B cell (primary cell): ENCODE data around the gene BAG2. TPM values are rescaled to one million over a fixed set of nuclear protein-coding genes. Genes with fewer than 3 reads are reported as not detected.

ENCODE experiments used
- ATAC-seq: fragments of 200-7000 bp; cut with Tn5 transposase; one replicate; pipeline ENCODE4 v1.10.0; 2021; ENCODE audit warnings: low read depth, mild to moderate bottlenecking, moderate number of reproducible peaks, moderate library complexity
- CTCF ChIA-PET: fragments of 350-600 bp; sonication (Branson Sonifier 250); formaldehyde crosslinking; loops from one replicate; lab custom pipeline; 2021; ENCODE audit warnings: antibody characterized with exemption, inconsistent platforms; lab: Charles Lee
- POLR2A ChIA-PET: fragments of 350-600 bp; sonication (Branson Sonifier 250); formaldehyde crosslinking; loops from one replicate; lab custom pipeline; 2021; ENCODE audit warnings: antibody characterized with exemption; lab: Charles Lee
- DNase-seq: peaks from one replicate; pipeline ENCODE4 v3.0.0; 2013
- H2AFZ ChIP-seq: 2 replicates; pipeline ENCODE4 v1.6.1; 2012; ENCODE audit warnings: mild to moderate bottlenecking, low read depth, low read length; ENCODE audit not compliant: insufficient read depth, poor library complexity, severe bottlenecking
- H3K27ac ChIP-seq, 2 donors: 1 replicate in 1 of 2; 2 replicates in 1 of 2; pipeline ENCODE4 v1.5.1; 2012 to 2013; ENCODE audit warnings: low read length in 2 of 2, mild to moderate bottlenecking in 2 of 2, moderate library complexity in 1 of 2
- H3K27me3 ChIP-seq, 4 experiments: fragments of 200-600 bp in 1 of 4; sonication (generic) in 1 of 4; replicated peaks in 1 of 4; 1 replicate in 2 of 4; 2 replicates in 2 of 4; pipeline versions ENCODE4 v1.6.1 to v1.7.0; 2013 to 2016; ENCODE audit warnings: low read length in 3 of 4, mild to moderate bottlenecking in 2 of 4, mixed read lengths in 1 of 4, moderate library complexity in 1 of 4; ENCODE audit not compliant: insufficient read depth in 4 of 4, control insufficient read depth in 3 of 4; ENCODE audit errors: control extremely low read depth in 1 of 4
- H3K36me3 ChIP-seq, 2 experiments: replicated peaks in 1 of 2; 1 replicate in 1 of 2; 2 replicates in 1 of 2; pipeline versions ENCODE4 v1.6.1 to v1.7.1; 2013; ENCODE audit warnings: low read length in 1 of 2; ENCODE audit not compliant: insufficient read depth in 2 of 2, control insufficient read depth in 1 of 2; ENCODE audit errors: control extremely low read depth in 1 of 2, extremely low read depth in 1 of 2
- H3K4me1 ChIP-seq, 2 donors: fragments of 200-600 bp in 1 of 2; sonication (generic) in 1 of 2; 1 replicate in 1 of 2; 2 replicates in 1 of 2; pipeline versions ENCODE4 v1.5.1 to v1.6.1; 2013 to 2017; ENCODE audit warnings: low read length in 2 of 2; ENCODE audit not compliant: control insufficient read depth in 2 of 2, insufficient read depth in 2 of 2
- H3K4me2 ChIP-seq: replicated peaks from 2 replicates; pipeline ENCODE3; 2012; ENCODE audit warnings: mild to moderate bottlenecking, low read depth, low read length; ENCODE audit not compliant: poor library complexity, severe bottlenecking
- H3K4me3 ChIP-seq, 5 experiments: fragments of 200-600 bp in 1 of 5; sonication (generic) in 1 of 5; 1 replicate in 3 of 5; 2 replicates in 2 of 5; pipeline versions ENCODE4 v1.5.1 to v1.7.0; 2011 to 2016; ENCODE audit warnings: low read length in 4 of 5, mild to moderate bottlenecking in 4 of 5, low read depth in 2 of 5, control low read depth in 1 of 5, moderate library complexity in 1 of 5; ENCODE audit not compliant: insufficient read depth in 1 of 5; ENCODE audit errors: control extremely low read depth in 1 of 5, extremely low read depth in 1 of 5
- H3K79me2 ChIP-seq: fragments of 200-600 bp; sonication (generic); one replicate; pipeline ENCODE4 v1.6.0; 2016; ENCODE audit warnings: low read length; ENCODE audit not compliant: control insufficient read depth, insufficient read depth
- H3K9ac ChIP-seq: fragments of 200-600 bp; sonication (generic); 2 replicates; pipeline ENCODE4 v1.6.1; 2017; ENCODE audit warnings: mild to moderate bottlenecking, low read length, moderate library complexity
- H3K9me3 ChIP-seq, 3 donors: one replicate each; pipeline versions ENCODE4 v1.6.1 to v1.7.1; 2013; ENCODE audit warnings: low read length in 2 of 3; ENCODE audit not compliant: control insufficient read depth in 2 of 3, insufficient read depth in 1 of 3; ENCODE audit errors: control extremely low read depth in 1 of 3
- H4K20me1 ChIP-seq: 2 replicates; pipeline ENCODE4 v1.6.0; 2012; ENCODE audit warnings: mild to moderate bottlenecking, low read length; ENCODE audit not compliant: insufficient read depth, control insufficient read depth, poor library complexity, severe bottlenecking
- H3K27ac Mint-ChIP-seq: one replicate; pipeline ENCODE4 v1.8.0; 2021; ENCODE audit warnings: mixed read lengths
- H3K27me3 Mint-ChIP-seq: one replicate; pipeline ENCODE4 v1.8.0; 2021; ENCODE audit warnings: mixed read lengths
- H3K4me1 Mint-ChIP-seq: one replicate; pipeline ENCODE4 v1.8.0; 2021; ENCODE audit warnings: mixed read lengths
- H3K4me3 Mint-ChIP-seq: one replicate; pipeline ENCODE4 v1.8.0; 2021; ENCODE audit warnings: mixed read lengths
- H3K9me3 Mint-ChIP-seq: one replicate; pipeline ENCODE4 v1.8.0; 2022; ENCODE audit warnings: mixed read lengths; ENCODE audit not compliant: insufficient read depth
- EZH2 ChIP-seq: IDR thresholded peaks from 2 replicates; pipeline ENCODE4 v1.6.1; 2012; ENCODE audit warnings: borderline replicate concordance, low read depth, mild to moderate bottlenecking, moderate library complexity, low read length; ENCODE audit not compliant: insufficient read depth, poor library complexity, severe bottlenecking
- WGBS: methylation state at CpG from one replicate; pipeline ENCODE4 v1.1.5; 2013; ENCODE audit warnings: missing lambda C conversion rate; ENCODE audit not compliant: insufficient coverage; 5-methylcytosine and 5-hydroxymethylcytosine counted together
- intact Hi-C: fragments of 100-400 bp; cut with micrococcal nuclease; formaldehyde crosslinking; loops from one replicate; pipeline ENCODE4 v1.10.0; 2022
- polyA plus RNA-seq: library from polyadenylated mRNA; depleted of rRNA; stranded (reverse); fragments of >200 nt; gene quantifications from 2 replicates; pipeline ENCODE4 v1.2.3, GENCODE V29; 2012
- total RNA-seq, 2 donors: library from RNA; stranded (reverse); fragments of 120-200 nt in 1 of 2; gene quantifications; 1 replicate in 1 of 2; 2 replicates in 1 of 2; pipeline versions ENCODE4 v1.2.3 to v1.2.4, GENCODE V29; 2013 to 2022
- TF ChIP-seq, protein P1 (sequence below): fragments of 200-600 bp; IDR thresholded peaks from one replicate; pipeline ENCODE4 v1.8.0; 2022; ENCODE audit warnings: antibody characterized with exemption, mild to moderate bottlenecking

Gene BAG2
- total and polyA plus RNA-seq, 2 donors (not counting 1 experiment from before 2014, with no cell fraction given), result 1.5 to 4.7 TPM

DNA sequence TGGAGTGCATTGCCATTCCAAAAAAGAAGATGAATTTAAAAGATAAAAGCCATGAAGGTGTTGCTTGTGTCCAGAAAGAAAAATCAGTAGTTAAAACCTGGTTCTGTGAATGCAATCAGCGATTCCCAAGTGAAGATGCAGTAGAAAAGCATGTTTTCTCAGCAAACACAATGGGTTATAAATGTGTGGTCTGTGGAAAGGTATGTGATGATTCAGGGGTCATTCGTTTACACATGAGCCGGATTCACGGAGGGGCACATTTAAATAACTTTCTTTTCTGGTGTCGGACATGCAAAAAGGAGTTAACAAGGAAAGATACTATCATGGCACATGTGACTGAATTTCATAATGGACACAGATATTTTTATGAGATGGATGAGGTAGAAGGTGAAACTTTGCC lies 24.7 kb upstream of the BAG2 start:
- DNase-seq (no peak), ATAC-seq (no peak)

DNA sequence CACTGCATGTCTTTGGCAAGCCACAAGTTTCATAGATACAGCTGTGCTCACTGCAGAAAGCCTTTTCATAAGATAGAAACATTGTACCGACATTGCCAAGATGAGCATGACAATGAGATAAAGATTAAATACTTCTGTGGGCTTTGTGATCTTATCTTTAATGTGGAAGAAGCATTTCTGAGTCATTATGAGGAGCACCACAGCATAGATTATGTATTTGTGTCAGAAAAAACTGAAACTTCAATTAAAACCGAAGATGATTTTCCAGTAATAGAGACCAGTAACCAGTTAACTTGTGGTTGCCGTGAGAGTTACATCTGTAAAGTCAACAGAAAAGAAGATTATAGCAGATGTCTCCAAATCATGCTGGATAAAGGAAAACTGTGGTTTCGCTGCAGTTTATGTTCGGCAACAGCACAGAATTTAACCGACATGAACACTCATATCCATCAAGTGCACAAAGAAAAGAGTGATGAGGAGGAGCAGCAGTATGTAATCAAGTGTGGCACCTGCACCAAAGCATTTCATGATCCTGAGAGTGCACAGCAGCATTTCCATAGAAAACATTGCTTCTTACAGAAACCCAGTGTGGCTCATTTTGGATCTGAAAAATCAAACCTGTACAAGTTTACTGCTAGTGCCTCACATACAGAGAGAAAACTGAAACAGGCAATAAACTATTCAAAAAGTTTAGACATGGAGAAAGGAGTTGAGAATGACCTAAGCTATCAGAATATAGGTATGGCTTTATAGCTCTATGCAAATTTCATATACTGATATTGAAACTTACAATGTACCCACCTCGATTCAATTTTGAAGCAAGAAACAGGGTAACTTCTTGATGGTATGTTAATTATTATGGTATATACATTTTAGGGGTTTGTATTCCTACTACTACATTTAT lies 23.9 kb upstream of the BAG2 start:
- ChIA-PET POLR2A (no interaction called here), CTCF (no interaction called here)
- Mint-ChIP-seq H3K9me3 (no peaks in the 10 kb centered on the region), H3K4me3 (no peak overlapping the region), H3K27ac (no peak overlapping the region), H3K27me3 (no peaks in the 10 kb centered on the region), H3K4me1 (no peaks in the 10 kb centered on the region)
- Histone ChIP-seq H3K27me3 (no peaks in the 10 kb centered on the region), H3K9ac (no peak overlapping the region), H3K4me1 (no peaks in the 10 kb centered on the region), H3K9me3 (peaks cover 0 to 1% (median 0%) of the 10 kb centered on the region in 3 donors), H4K20me1 (no peaks in the 10 kb centered on the region), H3K79me2 (no peaks in the 10 kb centered on the region), H3K27ac (no peak overlapping the region), H3K4me2 (no peak overlapping the region), H3K4me3 (no peak overlapping the region), H3K36me3 (peaks cover 10 to 35% of the 10 kb centered on the region in 2 experiments), H2AFZ (no peak overlapping the region)
- WGBS, result 80% methylated on average over 1 of the region's 7 CpGs
- DNase-seq (no peak), ATAC-seq (no peak)
- intact Hi-C loops, result no loop called here
- TF ChIP-seq EZH2, result no peak
- TF ChIP-seq, protein P1, sequence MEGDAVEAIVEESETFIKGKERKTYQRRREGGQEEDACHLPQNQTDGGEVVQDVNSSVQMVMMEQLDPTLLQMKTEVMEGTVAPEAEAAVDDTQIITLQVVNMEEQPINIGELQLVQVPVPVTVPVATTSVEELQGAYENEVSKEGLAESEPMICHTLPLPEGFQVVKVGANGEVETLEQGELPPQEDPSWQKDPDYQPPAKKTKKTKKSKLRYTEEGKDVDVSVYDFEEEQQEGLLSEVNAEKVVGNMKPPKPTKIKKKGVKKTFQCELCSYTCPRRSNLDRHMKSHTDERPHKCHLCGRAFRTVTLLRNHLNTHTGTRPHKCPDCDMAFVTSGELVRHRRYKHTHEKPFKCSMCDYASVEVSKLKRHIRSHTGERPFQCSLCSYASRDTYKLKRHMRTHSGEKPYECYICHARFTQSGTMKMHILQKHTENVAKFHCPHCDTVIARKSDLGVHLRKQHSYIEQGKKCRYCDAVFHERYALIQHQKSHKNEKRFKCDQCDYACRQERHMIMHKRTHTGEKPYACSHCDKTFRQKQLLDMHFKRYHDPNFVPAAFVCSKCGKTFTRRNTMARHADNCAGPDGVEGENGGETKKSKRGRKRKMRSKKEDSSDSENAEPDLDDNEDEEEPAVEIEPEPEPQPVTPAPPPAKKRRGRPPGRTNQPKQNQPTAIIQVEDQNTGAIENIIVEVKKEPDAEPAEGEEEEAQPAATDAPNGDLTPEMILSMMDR, result no peak

More for the DNA sequence above, 24.7 kb upstream of the BAG2 start:
- Histone ChIP-seq H3K9ac (no peak overlapping the region), H3K9me3 (peaks cover 0 to 5% (median 0%) of the 10 kb centered on the region in 3 donors), H3K4me2 (no peak overlapping the region), H3K36me3 (peaks cover 10 to 32% of the 10 kb centered on the region in 2 experiments), H3K4me1 (no peaks in the 10 kb centered on the region), H2AFZ (no peak overlapping the region), H3K4me3 (no peak overlapping the region), H4K20me1 (no peaks in the 10 kb centered on the region), H3K27me3 (no peaks in the 10 kb centered on the region), H3K79me2 (no peaks in the 10 kb centered on the region), H3K27ac (no peak overlapping the region)
- TF ChIP-seq, protein P1, result no peak
- H3K9me3 Mint-ChIP-seq, result peaks cover 1% of the 10 kb centered on the region
- no peak overlapping the region for H3K27ac Mint-ChIP-seq
- no peaks in the 10 kb centered on the region for H3K27me3 Mint-ChIP-seq
- intact Hi-C loops, result no loop called here
- ChIA-PET CTCF (no interaction called here), POLR2A (no interaction called here)
- H3K4me3 Mint-ChIP-seq, result no peak overlapping the region
- H3K4me1 Mint-ChIP-seq, result no peaks in the 10 kb centered on the region
- WGBS, result 90% methylated on average over 4 of the region's 5 CpGs
